Central memory CD8-positive, alpha-beta T cell (primary cell): ENCODE measurements around the gene UBE2Z.

Experiments used
- ATAC-seq: fragments of 150-1000 bp; cut with Tn5 transposase; replicated peaks from 2 replicates; pipeline ENCODE4 v1.10.0; 2022; ENCODE audit warnings: mild to moderate bottlenecking, moderate FRiP score, moderate number of reproducible peaks; ENCODE audit not compliant: poor library complexity, severe bottlenecking; ENCODE audit errors: extremely low read depth
- DNase-seq, 2 donors: peaks; one replicate each; pipeline ENCODE4 v3.0.0; 2021; ENCODE audit warnings: low spot score in 2 of 2
- H3K27ac Mint-ChIP-seq: one replicate; pipeline ENCODE4 v1.8.0; 2022; ENCODE audit warnings: low read depth, mild to moderate bottlenecking, moderate library complexity, mixed read lengths
- H3K27me3 Mint-ChIP-seq: one replicate; pipeline ENCODE4 v1.8.0; 2022; ENCODE audit warnings: mixed read lengths
- H3K36me3 Mint-ChIP-seq: one replicate; pipeline ENCODE4 v1.8.0; 2022; ENCODE audit warnings: mild to moderate bottlenecking, moderate library complexity, mixed read lengths; ENCODE audit not compliant: insufficient read depth
- H3K4me1 Mint-ChIP-seq: one replicate; pipeline ENCODE4 v1.8.0; 2022; ENCODE audit warnings: mixed read lengths
- H3K4me3 Mint-ChIP-seq: one replicate; pipeline ENCODE4 v1.8.0; 2022; ENCODE audit warnings: mild to moderate bottlenecking, moderate library complexity, mixed read lengths
- H3K9me3 Mint-ChIP-seq: one replicate; pipeline ENCODE4 v1.8.0; 2022; ENCODE audit warnings: mixed read lengths

UBE2Z gene

GRCh38 chr17:48910370-48910769, 2.2 kb downstream of the UBE2Z start:
- Mint-ChIP-seq H3K9me3 (no peaks in the 10 kb centered on the region), H3K27me3 (no peaks in the 10 kb centered on the region), H3K27ac (peak overlapping the region; percentile 89), H3K36me3 (peaks cover 37% of the 10 kb centered on the region), H3K4me3 (peak overlapping the region; percentile 89), H3K4me1 (peaks cover 73% of the 10 kb centered on the region)
- no peak for ATAC-seq
- no peak for DNase-seq

- DNase-seq (no peak), ATAC-seq (no peak)
- Mint-ChIP-seq H3K4me1 (peaks cover 81% of the 10 kb centered on the region), H3K36me3 (peaks cover 56% of the 10 kb centered on the region), H3K27ac (no peak overlapping the region), H3K9me3 (no peaks in the 10 kb centered on the region), H3K27me3 (no peaks in the 10 kb centered on the region), H3K4me3 (no peak overlapping the region)
These were observed 4.3 kb downstream of the UBE2Z start for GRCh38 chr17:48912476-48912875.

- Mint-ChIP-seq H3K4me3 (peak overlapping the region; percentile 31), H3K27ac (peak overlapping the region; percentile 91), H3K9me3 (no peaks in the 10 kb centered on the region), H3K27me3 (no peaks in the 10 kb centered on the region), H3K36me3 (peaks cover 73% of the 10 kb centered on the region), H3K4me1 (peaks cover 54% of the 10 kb centered on the region)
- ATAC-seq = peak; percentile 84
- DNase-seq = no peak
These were observed 7.5 kb downstream of the UBE2Z start for GRCh38 chr17:48915459-48916282.

GRCh38 chr17:48925251-48925990, 17.2 kb downstream of the UBE2Z start:
- no peak overlapping the region for H3K27ac Mint-ChIP-seq
- peaks cover 17% of the 10 kb centered on the region for H3K4me1 Mint-ChIP-seq
- H3K27me3 Mint-ChIP-seq = no peaks in the 10 kb centered on the region
- ATAC-seq (no peak), DNase-seq (no peak)
- H3K36me3 Mint-ChIP-seq = peaks cover 73% of the 10 kb centered on the region
- H3K9me3 Mint-ChIP-seq = no peaks in the 10 kb centered on the region
- H3K4me3 Mint-ChIP-seq = no peak overlapping the region

- Mint-ChIP-seq H3K27ac (no peak overlapping the region), H3K9me3 (no peaks in the 10 kb centered on the region), H3K4me1 (peaks cover 16% of the 10 kb centered on the region), H3K4me3 (no peak overlapping the region), H3K27me3 (no peaks in the 10 kb centered on the region), H3K36me3 (peaks cover 70% of the 10 kb centered on the region)
- ATAC-seq (no peak), DNase-seq (no peak)
These were observed 17.8 kb downstream of the UBE2Z start for GRCh38 chr17:48925991-48926342.

GRCh38 chr17:48927978-48928745, 20.0 kb downstream of the UBE2Z start:
- DNase-seq (no peak), ATAC-seq (no peak)
- Mint-ChIP-seq H3K36me3 (peaks cover 55% of the 10 kb centered on the region), H3K27ac (peak overlapping the region; percentile 51), H3K4me3 (no peak overlapping the region), H3K4me1 (peaks cover 17% of the 10 kb centered on the region), H3K27me3 (no peaks in the 10 kb centered on the region), H3K9me3 (no peaks in the 10 kb centered on the region)

- DNase-seq (no peak), ATAC-seq (no peak)
- Mint-ChIP-seq H3K4me3 (no peak overlapping the region), H3K27me3 (no peaks in the 10 kb centered on the region), H3K4me1 (peaks cover 17% of the 10 kb centered on the region), H3K9me3 (no peaks in the 10 kb centered on the region), H3K27ac (peak overlapping the region; percentile 51), H3K36me3 (peaks cover 55% of the 10 kb centered on the region)
These were observed 20.9 kb downstream of the UBE2Z start for GRCh38 chr17:48928876-48929811.

- H3K27me3 Mint-ChIP-seq = no peaks in the 10 kb centered on the region
- DNase-seq (no peak), ATAC-seq (no peak)
- H3K27ac Mint-ChIP-seq = no peak overlapping the region
- H3K4me3 Mint-ChIP-seq = no peak overlapping the region
- peaks cover 54% of the 10 kb centered on the region for H3K36me3 Mint-ChIP-seq
- H3K4me1 Mint-ChIP-seq = peaks cover 17% of the 10 kb centered on the region
- H3K9me3 Mint-ChIP-seq = no peaks in the 10 kb centered on the region
These were observed 21.6 kb downstream of the UBE2Z start for GRCh38 chr17:48929812-48930165.

GRCh38 chr17:48930435-48930873, 22.2 kb downstream of the UBE2Z start:
- no peak overlapping the region for H3K4me3 Mint-ChIP-seq
- peaks cover 17% of the 10 kb centered on the region for H3K4me1 Mint-ChIP-seq
- DNase-seq (no peak), ATAC-seq (no peak)
- no peaks in the 10 kb centered on the region for H3K27me3 Mint-ChIP-seq
- H3K27ac Mint-ChIP-seq = no peak overlapping the region
- peaks cover 50% of the 10 kb centered on the region for H3K36me3 Mint-ChIP-seq
- no peaks in the 10 kb centered on the region for H3K9me3 Mint-ChIP-seq

GRCh38 chr17:48933035-48933434, 24.8 kb downstream of the UBE2Z start:
- H3K27ac Mint-ChIP-seq = no peak overlapping the region
- H3K9me3 Mint-ChIP-seq = no peaks in the 10 kb centered on the region
- H3K36me3 Mint-ChIP-seq = peaks cover 47% of the 10 kb centered on the region
- H3K4me1 Mint-ChIP-seq = peaks cover 9% of the 10 kb centered on the region
- no peak for ATAC-seq
- H3K27me3 Mint-ChIP-seq = no peaks in the 10 kb centered on the region
- no peak overlapping the region for H3K4me3 Mint-ChIP-seq
- DNase-seq = no peak

GRCh38 chr17:48944515-48945260, 36.5 kb downstream of the UBE2Z start, which contains the start of gene SNF8:
Gene SNF8 (minus strand): TSS chr17:48944842. CDS start chr17:48944734, 108 bp downstream.
- H3K27ac Mint-ChIP-seq = peak within 1 kb of the TSS; percentile 99
- peak within 1 kb of the TSS; percentile 98 for H3K4me3 Mint-ChIP-seq
- H3K36me3 Mint-ChIP-seq = peaks cover 27% of the 10 kb centered on the region
- H3K4me1 Mint-ChIP-seq = peaks cover 22% of the 10 kb centered on the region
- DNase-seq = peak; percentile 85 to 87
- ATAC-seq = peak; percentile 93
- no peaks in the 10 kb centered on the region for H3K27me3 Mint-ChIP-seq
- peaks cover 5% of the 10 kb centered on the region for H3K9me3 Mint-ChIP-seq
